Left cardiac atrium (tissue), 4 donors: Measurements from ENCODE around the gene NFKBIB. TPM values are rescaled to one million over a fixed set of nuclear protein-coding genes. Genes with fewer than 3 reads are reported as not detected.
A peak's percentile ranks its signal among the peaks of the same experiment; 100 is the strongest.

Experiments
- ATAC-seq, 2 donors: fragments of 200-7000 bp; cut with Tn5 transposase; one replicate each; pipeline ENCODE4 v1.9.1; 2020; ENCODE audit warnings: mild to moderate bottlenecking in 2 of 2, moderate library complexity in 2 of 2
- DNase-seq: peaks from one replicate; pipeline ENCODE4 v3.0.0-alpha.2; 2020
- intact Hi-C, 2 donors: fragments of 100-400 bp; cut with DNase I; formaldehyde crosslinking; loops; one replicate each; pipeline versions ENCODE4 v1.14.1 to v1.15.1; 2022 to 2023
- total RNA-seq, 2 donors: library from RNA; stranded (reverse); fragmentation: NEBNext Ultra II Directional; extraction: Animal tissue kit (Norgen Biotek cat#: 25700); gene quantifications; one replicate each; pipeline ENCODE4 v1.2.1, GENCODE V29; 2021
- donor health status: DM: no; HTN: yes; CAD: no.
- donor health status: DM: no; HTN: yes; CAD: no; lungs with severe emphysema.
- donor health status: DM: yes; HTN: yes; CAD: no.
- donor health status: Dilated cardiomyopathy.

Gene NFKBIB
- total RNA-seq, 2 donors from 2014 or later = 17.9 to 23.0 TPM

DNA sequence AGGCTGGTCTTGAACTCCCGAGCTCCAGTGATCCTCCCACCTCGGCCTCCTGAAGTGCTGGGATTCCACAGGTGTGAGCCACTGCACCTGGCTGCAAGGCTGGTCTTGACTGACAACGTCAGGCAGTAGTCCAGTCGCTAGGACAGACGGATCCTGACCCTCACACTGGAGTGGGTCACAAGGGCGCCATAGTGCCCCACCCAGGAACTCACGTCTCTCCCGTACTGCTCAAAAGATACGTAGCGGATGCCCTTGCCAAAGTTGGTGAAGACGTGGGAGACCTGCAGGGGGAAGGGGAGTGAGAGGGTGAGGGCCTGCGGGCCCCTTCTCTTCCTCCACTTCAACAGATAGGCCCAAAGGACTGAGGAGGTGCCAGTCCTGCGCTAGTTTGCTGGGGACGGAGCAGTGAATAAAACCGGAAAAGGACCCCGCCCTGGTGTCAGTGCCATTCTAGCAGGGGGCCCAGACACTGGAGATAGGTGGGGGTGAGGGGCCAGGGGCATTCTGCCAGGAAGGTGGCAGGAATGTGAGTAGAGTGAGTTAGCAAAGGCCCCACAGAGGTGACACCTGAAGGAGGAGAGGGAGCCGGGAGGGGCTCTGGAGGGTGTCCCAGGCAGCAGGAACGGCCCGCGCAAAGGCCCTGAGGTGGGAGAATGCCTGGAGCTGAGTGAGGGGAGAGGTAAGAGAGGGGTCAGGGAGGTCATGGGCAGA, 42.9 kb downstream of the NFKBIB start:
- no peak for ATAC-seq
- DNase-seq = no peak

DNA sequence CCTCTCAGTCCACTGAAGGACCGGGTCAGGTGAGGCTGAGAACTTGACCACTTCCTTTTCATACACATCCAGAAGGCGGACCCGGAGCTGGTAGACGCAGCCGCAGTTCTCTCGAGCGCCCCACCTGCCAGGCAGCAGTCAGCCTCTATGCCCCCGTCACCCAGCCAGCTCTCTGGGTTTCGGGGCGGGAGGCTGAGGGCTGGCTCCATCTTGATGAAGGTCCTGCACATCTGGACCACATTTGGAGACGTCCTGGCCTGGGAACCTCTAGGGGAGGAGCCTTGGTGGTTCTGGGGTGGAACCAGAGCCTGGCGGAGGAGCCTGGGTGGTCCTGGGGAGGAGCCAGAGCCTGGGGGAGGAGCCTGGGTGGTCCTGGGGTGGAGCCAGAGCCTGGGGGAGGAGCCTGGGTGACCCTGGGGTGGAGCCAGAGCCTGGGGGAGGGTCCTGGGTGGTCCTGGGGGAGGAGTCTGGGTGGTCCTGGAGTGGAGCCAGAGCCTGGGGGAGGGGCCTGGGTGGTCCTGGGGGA, 45.3 kb downstream of the NFKBIB start:
- ATAC-seq (no peak), DNase-seq (no peak)
- intact Hi-C loops = no loop called here

More for the DNA sequence above, 42.9 kb downstream of the NFKBIB start:
- intact Hi-C loops = no loop called here

DNA sequence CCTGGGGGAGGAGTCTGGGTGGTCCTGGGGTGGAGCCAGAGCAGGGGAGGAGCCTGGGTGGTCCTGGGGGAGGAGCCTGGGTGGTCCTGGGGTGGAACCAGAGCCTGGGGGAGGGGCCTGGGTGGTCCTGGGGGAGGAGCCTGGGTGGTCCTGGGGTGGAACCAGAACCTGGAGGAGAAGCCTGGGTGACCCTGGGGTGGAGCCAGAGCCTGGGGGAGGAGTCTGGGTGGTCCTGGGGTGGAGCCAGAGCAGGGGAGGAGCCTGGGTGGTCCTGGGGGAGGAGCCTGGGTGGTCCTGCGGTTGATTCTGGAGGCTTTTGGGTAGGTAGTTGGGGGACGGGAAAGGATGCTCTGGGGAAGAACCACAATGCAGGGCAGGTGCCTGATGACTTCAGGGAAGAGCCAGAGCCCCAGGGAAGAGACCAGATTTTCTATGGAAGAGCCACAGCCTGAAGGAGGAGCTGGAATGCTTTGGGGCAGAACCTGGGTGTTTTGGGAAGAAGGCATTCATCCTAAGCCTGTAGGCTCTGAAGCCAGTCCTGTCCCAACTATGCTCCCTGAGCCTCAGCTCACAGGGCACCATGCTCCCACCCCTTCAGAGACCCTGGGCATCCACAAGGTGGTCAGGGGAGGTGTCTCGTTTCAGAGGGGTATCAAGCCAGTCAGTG, 45.9 kb downstream of the NFKBIB start:
- DNase-seq (no peak), ATAC-seq (no peak)
- intact Hi-C loops = no loop called here

DNA sequence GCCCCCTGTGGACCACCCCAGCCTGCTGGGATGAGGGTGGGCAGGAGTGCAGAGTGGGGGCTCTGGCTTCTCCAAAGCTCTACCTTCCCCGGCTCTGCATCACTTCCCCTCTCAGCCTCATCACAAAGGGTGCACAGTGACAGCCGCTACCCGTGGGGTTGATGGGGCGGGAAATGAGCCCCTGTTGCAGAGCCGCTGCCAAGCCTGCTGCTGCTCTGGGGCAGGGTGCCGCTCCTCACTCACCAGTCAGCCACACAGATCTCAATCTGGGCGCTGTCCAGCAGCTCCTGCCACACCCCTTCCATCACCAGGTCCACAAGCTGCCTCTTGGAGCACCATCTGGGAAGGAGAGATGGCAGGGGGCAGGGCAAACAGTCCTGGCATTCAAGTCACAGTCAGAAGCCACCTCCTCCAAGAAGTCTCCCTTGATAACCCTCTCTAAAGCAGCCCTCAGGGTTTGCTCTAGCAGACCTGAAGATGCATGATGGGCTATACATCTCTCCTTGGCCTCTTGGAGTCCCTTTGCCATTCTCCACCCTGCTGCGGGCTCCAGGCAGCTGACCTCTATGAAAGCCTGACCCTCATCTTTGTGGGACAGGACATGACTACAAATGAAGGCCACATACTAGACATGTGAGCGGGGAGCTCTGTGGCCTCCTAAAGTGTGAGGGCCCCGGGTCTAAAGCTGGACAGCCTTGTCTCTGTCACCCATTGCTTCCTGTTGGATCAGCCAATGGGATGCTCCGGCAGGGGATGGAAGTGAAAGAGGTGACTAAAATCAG, 46.7 kb downstream of the NFKBIB start:
- intact Hi-C loops = no loop called here
- ATAC-seq = no peak
- DNase-seq = no peak

DNA sequence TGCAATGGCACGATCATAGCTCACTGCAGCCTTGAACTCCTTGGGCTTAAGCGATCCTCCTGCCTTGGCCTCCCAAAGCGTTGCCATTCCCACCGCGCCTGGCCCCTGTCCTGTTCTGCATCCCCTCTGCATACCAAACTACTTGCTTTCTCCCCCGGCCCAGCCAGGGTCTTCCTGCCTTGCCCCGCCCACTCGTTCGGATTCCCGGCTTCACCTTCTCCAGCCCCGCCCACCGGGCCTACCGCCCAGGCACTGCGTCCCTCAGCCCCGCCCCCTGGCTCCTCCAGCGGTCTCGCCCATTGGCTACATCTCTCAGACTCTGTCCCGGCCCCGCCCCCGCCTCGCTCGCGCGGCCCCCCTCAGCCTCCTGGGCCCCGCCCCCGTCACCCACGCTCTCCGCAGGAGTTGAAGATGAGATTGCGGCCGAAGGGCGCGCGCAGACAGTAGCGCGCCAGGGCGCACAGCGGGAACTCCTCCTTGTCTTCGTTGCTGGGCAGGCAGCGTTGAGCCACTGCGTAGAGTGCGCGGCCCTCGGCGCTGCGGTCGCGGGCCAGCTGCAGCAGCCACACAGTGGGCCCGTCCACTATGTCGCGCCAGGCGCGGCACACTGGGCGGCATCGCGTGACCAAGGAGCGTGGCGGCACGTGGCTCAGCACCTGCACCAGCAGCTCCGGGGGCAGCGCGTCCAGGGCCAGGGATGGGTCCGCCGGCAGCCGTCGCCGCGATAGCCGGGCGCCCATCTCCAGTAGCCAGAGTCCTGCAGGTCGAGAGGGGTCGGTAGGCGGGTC, 50.0 kb downstream of the NFKBIB start:
- DNase-seq = peak; percentile 93
- intact Hi-C loops = no loop called here
- peak; percentile 95 to 98 for ATAC-seq

DNA sequence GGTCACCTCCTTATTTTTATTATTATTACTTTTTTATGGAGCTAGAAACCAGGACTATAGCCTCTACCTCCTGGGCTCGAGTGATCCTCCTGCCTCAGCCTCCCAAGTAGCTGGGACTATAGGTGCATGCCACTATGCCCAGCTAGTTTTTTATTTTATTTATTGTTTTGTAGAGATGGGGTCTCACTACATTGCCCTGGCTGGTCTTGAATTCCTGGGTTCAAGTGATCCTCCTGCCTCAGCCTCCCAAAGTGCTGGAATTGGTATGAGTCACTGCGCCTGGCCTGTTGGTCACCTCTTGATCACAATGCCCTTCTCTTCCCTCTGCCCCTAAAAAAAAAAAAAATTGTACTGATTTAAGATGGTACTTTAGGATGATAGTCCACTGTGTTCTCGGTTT, 51.4 kb downstream of the NFKBIB start:
- intact Hi-C loops = no loop called here
- DNase-seq = no peak
- ATAC-seq = no peak

DNA sequence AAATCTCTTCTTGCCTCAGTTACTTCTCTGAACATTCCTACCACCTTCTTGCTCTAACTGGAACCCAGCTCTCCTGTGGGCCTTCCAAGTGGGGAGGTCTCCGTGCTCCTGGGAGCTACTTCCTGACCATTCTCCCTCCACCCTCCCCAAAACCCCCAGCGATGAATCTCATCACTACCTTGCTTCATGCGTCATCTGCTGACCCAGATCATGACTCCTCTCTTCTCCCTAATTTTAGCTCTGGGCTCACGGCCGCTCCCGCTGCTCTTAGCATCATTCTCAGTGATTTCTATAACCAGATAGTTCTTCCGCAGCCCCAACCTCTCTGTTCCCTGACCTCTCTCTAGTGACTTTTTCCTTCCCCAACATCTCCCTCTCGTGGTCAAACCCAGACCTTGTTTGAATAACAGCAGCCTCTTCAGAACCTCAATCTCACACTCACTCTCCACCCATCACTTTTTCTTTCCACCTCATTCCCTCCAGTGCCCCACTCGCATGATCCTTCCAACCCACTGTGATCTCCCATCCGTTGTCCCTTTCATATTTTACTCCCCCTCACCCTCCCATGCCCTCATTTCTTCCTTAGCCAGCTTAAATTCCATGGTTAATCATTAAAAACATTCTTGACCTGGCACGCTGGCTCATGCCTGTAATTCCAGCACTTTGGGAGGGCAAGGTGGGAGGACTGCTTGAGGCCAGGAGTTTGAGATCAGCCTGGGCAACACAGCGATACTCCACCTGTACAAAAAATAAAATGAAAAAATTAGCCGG, 52.8 kb downstream of the NFKBIB start:
- DNase-seq (no peak), ATAC-seq (no peak)
- intact Hi-C loops = no loop called here

DNA sequence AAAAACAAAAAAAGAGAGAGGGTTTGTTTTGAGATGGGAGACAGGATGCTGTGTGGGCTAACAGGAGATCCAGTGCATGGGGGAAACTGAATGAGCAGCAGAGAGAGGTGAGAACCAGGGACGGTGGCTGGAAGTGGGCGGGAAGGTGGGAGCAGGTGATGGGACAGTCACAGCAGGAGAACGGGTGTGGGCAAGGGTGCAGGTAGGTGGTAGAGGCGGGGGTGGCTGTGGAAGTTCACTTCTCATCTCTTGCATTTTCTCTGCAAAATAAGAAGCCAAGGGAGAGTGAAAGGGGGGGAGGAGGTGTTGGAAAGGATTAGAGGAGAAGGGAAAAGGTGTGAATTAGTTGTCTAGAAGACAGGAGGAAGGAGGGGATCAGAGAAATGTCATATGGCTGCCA, 53.9 kb downstream of the NFKBIB start:
- intact Hi-C loops = no loop called here
- no peak for ATAC-seq
- DNase-seq = no peak

DNA sequence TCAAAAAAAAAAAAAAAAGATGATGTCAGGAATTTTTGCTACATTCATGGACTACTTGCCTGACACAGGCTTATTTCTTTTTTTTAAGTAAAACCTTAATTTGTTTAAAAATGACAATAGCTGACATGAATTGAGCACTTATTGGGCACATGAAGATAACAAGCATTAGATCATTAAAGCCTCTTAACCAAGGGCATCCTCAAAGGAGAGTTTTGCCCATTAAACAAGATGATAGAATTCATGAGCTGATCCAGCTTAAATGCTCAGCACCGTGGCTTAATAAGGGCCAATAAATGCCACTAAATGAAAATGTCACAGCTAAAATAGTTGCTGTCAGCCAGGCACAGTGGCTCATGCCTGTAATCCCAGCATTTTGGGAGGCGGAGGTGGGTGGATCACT, 56.5 kb downstream of the NFKBIB start:
- intact Hi-C loops = no loop called here
- DNase-seq = no peak
- ATAC-seq = no peak

DNA sequence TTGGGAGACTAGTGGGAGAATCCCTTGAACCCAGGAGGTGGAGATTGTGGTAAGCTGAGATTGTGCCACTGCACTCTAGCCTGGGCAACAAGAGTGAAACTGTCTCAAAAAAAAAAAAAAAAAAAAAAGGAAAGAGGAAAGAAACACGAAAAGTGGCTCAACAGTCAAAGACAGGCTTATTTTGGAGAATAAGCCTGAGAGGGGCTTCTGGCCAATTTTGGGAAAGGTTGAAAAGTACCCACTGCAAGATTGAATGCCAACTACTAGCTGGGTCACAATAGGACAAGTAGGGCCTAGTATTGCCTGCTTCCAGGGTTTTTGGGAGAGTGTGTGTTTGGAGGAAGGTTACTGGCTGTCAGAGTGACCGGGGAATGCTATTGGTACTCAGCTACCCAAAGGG, 58.5 kb downstream of the NFKBIB start:
- no peak for ATAC-seq
- DNase-seq = no peak
- intact Hi-C loops = no loop called here

Other genes starting within 250 kb of the NFKBIB start
- under 1 TPM; 0.77 to 0.81 TPM for gene CAPN12, start 155.5 kb upstream of the NFKBIB start, total RNA-seq
- not detected for gene LGALS7, start 126.5 kb upstream of the NFKBIB start, total RNA-seq
- not detected for gene LGALS7B, start 110.8 kb upstream of the NFKBIB start, total RNA-seq
- gene LGALS4, start 87.0 kb upstream of the NFKBIB start, total RNA-seq = 1 to 10 TPM in 1 of 2 donors, under 1 TPM in 1; 0.85 to 1.4 TPM
- gene ECH1, start 68.2 kb upstream of the NFKBIB start, total RNA-seq = 100 to 1,000 TPM; 449 to 630 TPM
- 100 to 1,000 TPM; 179 to 185 TPM for gene HNRNPL, start 50.0 kb upstream of the NFKBIB start, total RNA-seq
- gene RINL, start 21.7 kb upstream of the NFKBIB start, total RNA-seq = 1 to 10 TPM; 4.4 to 7.6 TPM
- 10 to 100 TPM; 63.3 to 92.1 TPM for gene SIRT2, start 351 bp upstream of the NFKBIB start, total RNA-seq
- not detected for gene CCER2, start 12.2 kb downstream of the NFKBIB start, total RNA-seq
- gene SARS2, start 30.8 kb downstream of the NFKBIB start, total RNA-seq = 10 to 100 TPM in 1 of 2 donors, 1 to 10 TPM in 1; 9.5 to 17.7 TPM
- gene MRPS12, start 31.0 kb downstream of the NFKBIB start, total RNA-seq = 10 to 100 TPM; 56.2 to 69.0 TPM
- 1 to 10 TPM; 7.2 to 7.8 TPM for gene FBXO17, start 75.8 kb downstream of the NFKBIB start, total RNA-seq
- 10 to 100 TPM; 19.2 to 19.8 TPM for gene FBXO27, start 132.6 kb downstream of the NFKBIB start, total RNA-seq
- gene ACP7, start 184.4 kb downstream of the NFKBIB start, total RNA-seq = not detected
- gene PAK4, start 225.8 kb downstream of the NFKBIB start, total RNA-seq = 10 to 100 TPM; 15.8 to 17.2 TPM